Spinal cord (tissue), 10 donors: ENCODE results near the gene TPR. TPM values are rescaled to one million over a fixed set of nuclear protein-coding genes. Genes with fewer than 3 reads are reported as not detected.
A peak's percentile ranks its signal among the peaks of the same experiment; 100 is the strongest.

Experiments used
- DNase-seq, 6 donors: peaks; one replicate each; pipeline versions ENCODE4 v3.0.0 to v3.0.0-alpha.2; 2013 to 2015; ENCODE audit warnings: low spot score in 6 of 6, low read depth in 4 of 6
- H3K27ac ChIP-seq: one replicate; pipeline ENCODE4 v1.5.1; 2013; ENCODE audit warnings: low read depth, low read length, control low read depth
- H3K27me3 ChIP-seq: one replicate; pipeline ENCODE4 v1.6.1; 2013; ENCODE audit warnings: low read length; ENCODE audit not compliant: control insufficient read depth, insufficient read depth
- H3K36me3 ChIP-seq: one replicate; pipeline ENCODE4 v1.6.1; 2013; ENCODE audit warnings: low read length; ENCODE audit not compliant: control insufficient read depth, insufficient read depth
- H3K4me1 ChIP-seq: one replicate; pipeline ENCODE4 v1.6.1; 2013; ENCODE audit warnings: low read length; ENCODE audit not compliant: control insufficient read depth, insufficient read depth
- H3K4me3 ChIP-seq: one replicate; pipeline ENCODE4 v1.5.1; 2013; ENCODE audit warnings: low read depth, low read length, control low read depth
- H3K9me3 ChIP-seq: one replicate; pipeline ENCODE4 v1.6.1; 2013; ENCODE audit warnings: low read length; ENCODE audit not compliant: control insufficient read depth, insufficient read depth
- WGBS: methylation state at CpG from one replicate; pipeline ENCODE4 v1.1.5; 2013; ENCODE audit warnings: missing lambda C conversion rate; ENCODE audit not compliant: insufficient coverage; 5-methylcytosine and 5-hydroxymethylcytosine counted together
- long read RNA-seq, 4 donors: transcript quantifications; one replicate each; lab custom pipeline, GENCODE V29; 2026
- polyA plus RNA-seq, 2 donors: library from polyadenylated mRNA; unstranded; fragments of 120-200 nt; gene quantifications; one replicate each; pipeline ENCODE4 v1.2.1, GENCODE V29; 2013; ENCODE audit not compliant: insufficient read length in 2 of 2
- total RNA-seq, 2 donors: library from RNA; depleted of rRNA in 1 of 2; stranded (reverse); fragments of 120-200 nt in 1 of 2; fragments of >200 nt in 1 of 2; gene quantifications; one replicate each; pipeline versions ENCODE4 v1.2.3 to v1.2.4, GENCODE V29; 2013 to 2014
- donor health status: healthy.

Gene TPR
- total RNA-seq (100 to 1,000 TPM in 1 of 2 donors, 10 to 100 TPM in 1; 88.7 to 120 TPM), polyA plus RNA-seq (10 to 100 TPM; 65.3 to 74.1 TPM)
- long read RNA-seq, donor 1, partial matches to known transcripts, result 62 of 62 reads
- long read RNA-seq, donor 1, other reads (novel, unspliced or antisense), result 0 of 62 reads
- long read RNA-seq, donor 2, result 0 reads
- long read RNA-seq, donor 3, result 0 reads
- long read RNA-seq, donor 4, partial matches to known transcripts, result 40 of 40 reads
- long read RNA-seq, donor 4, other reads (novel, unspliced or antisense), result 0 of 40 reads

- DNase-seq, result peak; percentile 99 to 100 (median 99)
- peak within 1 kb of the TSS; percentile 100 for H3K27ac ChIP-seq
- no peaks in the 10 kb centered on the region for H3K9me3 ChIP-seq
- H3K4me3 ChIP-seq, result peak within 1 kb of the TSS; percentile 91
- H3K27me3 ChIP-seq, result no peaks in the 10 kb centered on the region
- under 1% methylated on average over 60 of the region's 60 CpGs for WGBS
- peaks cover 4% of the 10 kb centered on the region for H3K36me3 ChIP-seq
- peaks cover 3% of the 10 kb centered on the region for H3K4me1 ChIP-seq
These were observed at the start of gene TPR, which contains the start of gene ODR4 for GRCh38 chr1:186375152-186375928. Gene TPR, minus strand, starts transcription at chr1:186375253. Its CDS starts 225 bp downstream, at chr1:186375028. Gene ODR4, plus strand, starts transcription at chr1:186375838. Its CDS starts 3,948 bp downstream, at chr1:186379786.

- Histone ChIP-seq H3K4me1 (no peaks in the 10 kb centered on the region), H3K36me3 (no peaks in the 10 kb centered on the region), H3K27me3 (no peaks in the 10 kb centered on the region), H3K4me3 (no peak overlapping the region), H3K9me3 (no peaks in the 10 kb centered on the region), H3K27ac (no peak overlapping the region)
- 81% methylated on average over 2 of the region's 2 CpGs for WGBS
- peak in 1 of 6 donors; percentile 9 for DNase-seq
These were observed 49.5 kb upstream of the TPR start for GRCh38 chr1:186424539-186424938.

DNA sequence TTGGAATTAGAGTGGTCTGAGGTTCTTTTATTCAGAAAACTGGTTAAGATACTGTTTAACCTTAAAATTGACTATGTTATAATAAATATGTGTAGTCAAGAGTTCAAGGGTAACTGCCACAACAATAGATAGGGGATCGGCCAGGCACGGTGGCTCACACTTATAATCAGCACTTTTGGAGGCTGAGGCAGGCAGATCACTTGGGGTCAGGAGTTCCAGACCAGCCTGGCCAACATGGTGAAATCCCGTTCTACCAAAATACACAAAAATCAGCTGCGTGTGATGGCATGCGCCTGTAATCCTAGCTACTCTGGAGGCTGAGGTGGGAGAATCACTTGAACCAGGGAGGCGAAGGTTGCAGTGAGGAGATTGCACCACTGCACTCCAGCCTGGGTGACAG is 46.4 kb upstream of the TPR start:
- DNase-seq, result no peak
- Histone ChIP-seq H3K9me3 (no peaks in the 10 kb centered on the region), H3K27me3 (no peaks in the 10 kb centered on the region), H3K4me3 (no peak overlapping the region), H3K4me1 (no peaks in the 10 kb centered on the region), H3K36me3 (peaks cover 4% of the 10 kb centered on the region), H3K27ac (no peak overlapping the region)
- WGBS, result 100% methylated on average over 5 of the region's 6 CpGs

DNA sequence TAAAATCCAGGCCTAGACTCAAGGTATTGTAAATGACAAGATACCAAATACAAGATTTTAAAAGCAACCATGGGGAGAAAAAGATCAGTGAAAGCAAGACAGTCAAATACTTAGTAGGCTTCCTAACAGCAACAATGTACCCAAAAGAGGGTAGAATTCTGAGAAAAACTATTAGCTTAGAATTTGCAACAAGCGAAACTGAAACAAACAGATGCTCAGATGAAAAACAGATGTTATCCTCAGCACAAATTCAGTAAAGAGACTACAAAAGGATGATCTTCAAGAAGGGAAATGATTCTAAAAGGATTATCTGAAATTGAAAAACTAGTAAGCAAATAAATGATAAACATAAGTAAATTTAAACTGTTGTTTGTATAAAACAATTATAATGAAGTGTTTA is 45.9 kb upstream of the TPR start:
- no peaks in the 10 kb centered on the region for H3K9me3 ChIP-seq
- no CpG with 5 or more reads among the region's 1 CpG for WGBS
- H3K4me1 ChIP-seq, result no peaks in the 10 kb centered on the region
- no peak overlapping the region for H3K4me3 ChIP-seq
- peak in 1 of 6 donors; percentile 10 for DNase-seq
- peaks cover 4% of the 10 kb centered on the region for H3K36me3 ChIP-seq
- H3K27me3 ChIP-seq, result no peaks in the 10 kb centered on the region
- no peak overlapping the region for H3K27ac ChIP-seq

GRCh38 chr1:186420311-186420710 is 45.3 kb upstream of the TPR start:
- no peaks in the 10 kb centered on the region for H3K4me1 ChIP-seq
- H3K36me3 ChIP-seq, result peaks cover 4% of the 10 kb centered on the region
- H3K9me3 ChIP-seq, result no peaks in the 10 kb centered on the region
- H3K27ac ChIP-seq, result no peak overlapping the region
- H3K27me3 ChIP-seq, result no peaks in the 10 kb centered on the region
- DNase-seq, result no peak
- no peak overlapping the region for H3K4me3 ChIP-seq

GRCh38 chr1:186418503-186418902 is 43.5 kb upstream of the TPR start:
- DNase-seq, result no peak
- no peaks in the 10 kb centered on the region for H3K4me1 ChIP-seq
- H3K4me3 ChIP-seq, result no peak overlapping the region
- no peaks in the 10 kb centered on the region for H3K9me3 ChIP-seq
- peaks cover 4% of the 10 kb centered on the region for H3K36me3 ChIP-seq
- no peak overlapping the region for H3K27ac ChIP-seq
- WGBS, result no CpG with 5 or more reads among the region's 4 CpGs
- H3K27me3 ChIP-seq, result no peaks in the 10 kb centered on the region

DNA sequence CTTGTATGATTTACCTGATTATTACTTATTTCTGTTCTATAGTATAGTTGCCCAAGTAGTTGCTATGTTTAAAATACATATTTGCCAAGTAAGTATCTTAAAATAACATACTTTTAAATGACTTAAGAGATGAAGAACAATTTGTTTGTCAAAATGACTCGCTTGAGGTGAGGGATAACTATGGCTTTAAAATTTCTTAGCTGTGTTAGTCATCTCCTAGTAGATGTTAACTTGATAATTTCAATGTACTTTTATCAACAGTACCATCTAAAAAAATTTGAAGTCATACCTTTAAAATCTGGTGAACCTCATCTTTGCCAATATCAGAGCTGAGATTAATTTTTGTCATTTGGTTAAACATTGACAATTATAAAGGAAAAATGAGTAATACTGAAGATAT is 38.3 kb upstream of the TPR start:
- Histone ChIP-seq H3K4me1 (no peaks in the 10 kb centered on the region), H3K27ac (no peak overlapping the region), H3K4me3 (no peak overlapping the region), H3K27me3 (no peaks in the 10 kb centered on the region), H3K36me3 (peaks cover 2% of the 10 kb centered on the region), H3K9me3 (no peaks in the 10 kb centered on the region)
- DNase-seq, result no peak
- WGBS, result no CpG with 5 or more reads among the region's 1 CpG

GRCh38 chr1:186409091-186409490 is 34.0 kb upstream of the TPR start:
- no CpG with 5 or more reads among the region's 3 CpGs for WGBS
- H3K27ac ChIP-seq, result no peak overlapping the region
- no peaks in the 10 kb centered on the region for H3K9me3 ChIP-seq
- no peaks in the 10 kb centered on the region for H3K4me1 ChIP-seq
- H3K27me3 ChIP-seq, result no peaks in the 10 kb centered on the region
- DNase-seq, result no peak
- no peak overlapping the region for H3K4me3 ChIP-seq
- peaks cover 2% of the 10 kb centered on the region for H3K36me3 ChIP-seq

DNA sequence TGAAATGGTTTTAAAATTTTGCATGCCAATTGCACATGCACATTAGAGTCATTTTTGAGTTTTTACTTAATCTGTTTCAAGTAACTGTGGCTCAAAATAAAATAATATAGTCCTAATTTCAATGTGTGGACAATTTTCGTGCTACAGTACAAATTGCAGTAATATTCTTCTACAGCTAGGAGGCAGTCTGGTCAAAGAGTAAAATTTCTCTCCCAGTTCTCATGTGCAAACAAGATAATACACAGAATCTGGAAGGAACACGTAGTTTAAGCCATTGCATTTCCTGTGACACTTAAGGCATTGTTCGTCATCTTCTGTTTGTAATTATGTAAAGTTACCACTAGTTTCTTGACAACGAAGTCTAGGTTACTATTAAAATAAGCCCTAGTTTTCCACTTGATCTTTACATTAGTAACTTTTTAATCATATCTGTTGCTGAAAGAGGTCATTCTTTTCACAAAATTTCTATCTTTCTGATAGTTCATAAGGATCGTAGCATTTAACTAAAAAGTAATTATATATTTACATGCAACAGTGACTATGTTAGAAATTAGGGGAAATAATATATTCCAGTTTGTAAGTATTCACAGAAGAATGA is 29.5 kb upstream of the TPR start:
- H3K4me3 ChIP-seq, result no peak overlapping the region
- no peak overlapping the region for H3K27ac ChIP-seq
- H3K36me3 ChIP-seq, result peaks cover 12% of the 10 kb centered on the region
- peak in 4 of 6 donors; percentile 5 to 69 (median 25) for DNase-seq
- H3K9me3 ChIP-seq, result no peaks in the 10 kb centered on the region
- no CpG with 5 or more reads among the region's 5 CpGs for WGBS
- H3K27me3 ChIP-seq, result no peaks in the 10 kb centered on the region
- no peaks in the 10 kb centered on the region for H3K4me1 ChIP-seq
